Astrocyte (in vitro differentiated cells and primary cell): ENCODE results near the gene RASGRP1. TPM values are rescaled to one million over a fixed set of nuclear protein-coding genes. Genes with fewer than 3 reads are reported as not detected.

Experiments
- DNase-seq: peaks from one replicate; pipeline ENCODE4 v3.0.0-alpha.2; 2010; ENCODE audit warnings: low read depth
- FAIRE-seq: peaks from 2 replicates; lab custom pipeline; 2011; peaks lifted over from hg19 to GRCh38; lab: Jason Lieb, UNC
- H2AFZ ChIP-seq: 2 replicates; pipeline ENCODE4 v1.6.0; 2012; ENCODE audit warnings: low read depth, low read length, inconsistent platforms
- H3K27ac ChIP-seq: 2 replicates; pipeline ENCODE4 v1.5.1; 2011; ENCODE audit warnings: low read depth, low read length, inconsistent platforms
- H3K27me3 ChIP-seq: 2 replicates; pipeline ENCODE4 v1.6.0; 2011; ENCODE audit warnings: low read length, inconsistent platforms; ENCODE audit not compliant: insufficient read depth
- H3K36me3 ChIP-seq: 2 replicates; pipeline ENCODE4 v1.5.1; 2011; ENCODE audit warnings: low read length, inconsistent platforms; ENCODE audit not compliant: insufficient read depth
- H3K4me1 ChIP-seq: 2 replicates; pipeline ENCODE4 v1.5.1; 2011; ENCODE audit warnings: low read length, inconsistent platforms; ENCODE audit not compliant: insufficient read depth
- H3K4me2 ChIP-seq: 2 replicates; pipeline ENCODE4 v1.6.0; 2012; ENCODE audit warnings: low read length, inconsistent platforms
- H3K4me3 ChIP-seq: 2 replicates; pipeline ENCODE4 v1.5.1; 2011; ENCODE audit warnings: low read depth, mild to moderate bottlenecking, low read length, inconsistent platforms; ENCODE audit not compliant: insufficient read depth
- H3K79me2 ChIP-seq: 2 replicates; pipeline ENCODE4 v1.6.0; 2012; ENCODE audit warnings: mild to moderate bottlenecking, low read length, inconsistent platforms; ENCODE audit not compliant: insufficient read depth
- H3K9ac ChIP-seq: 2 replicates; pipeline ENCODE4 v1.6.0; 2012; ENCODE audit warnings: mild to moderate bottlenecking, low read length, inconsistent platforms
- H3K9me3 ChIP-seq: 2 replicates; pipeline ENCODE4 v1.5.1; 2012; ENCODE audit warnings: low read depth, mild to moderate bottlenecking, low read length, inconsistent platforms; ENCODE audit not compliant: insufficient read depth
- H4K20me1 ChIP-seq: 2 replicates; pipeline ENCODE4 v1.6.0; 2012; ENCODE audit warnings: low read length, inconsistent platforms; ENCODE audit not compliant: insufficient read depth
- H3K27ac Mint-ChIP-seq: one replicate; pipeline ENCODE4 v1.8.0; 2021; ENCODE audit warnings: mild to moderate bottlenecking, mixed read lengths; ENCODE audit not compliant: unreplicated experiment
- H3K27me3 Mint-ChIP-seq: one replicate; pipeline ENCODE4 v1.8.0; 2021; ENCODE audit warnings: low read depth, mixed read lengths; ENCODE audit not compliant: unreplicated experiment
- H3K36me3 Mint-ChIP-seq: one replicate; pipeline ENCODE4 v1.8.0; 2021; ENCODE audit warnings: low read depth, mixed read lengths; ENCODE audit not compliant: unreplicated experiment
- H3K4me1 Mint-ChIP-seq: one replicate; pipeline ENCODE4 v1.8.0; 2021; ENCODE audit warnings: low read depth, mixed read lengths; ENCODE audit not compliant: unreplicated experiment
- H3K4me3 Mint-ChIP-seq: one replicate; pipeline ENCODE4 v1.8.0; 2021; ENCODE audit warnings: mild to moderate bottlenecking, moderate library complexity, mixed read lengths; ENCODE audit not compliant: unreplicated experiment
- H3K9me3 Mint-ChIP-seq: one replicate; pipeline ENCODE4 v1.8.0; 2021; ENCODE audit warnings: mild to moderate bottlenecking, mixed read lengths; ENCODE audit not compliant: unreplicated experiment
- CTCF ChIP-seq: IDR thresholded peaks from 2 replicates; pipeline ENCODE4 v1.5.1; 2011; ENCODE audit warnings: low read depth, mild to moderate bottlenecking, inconsistent platforms, low read length, moderate library complexity; ENCODE audit not compliant: insufficient read depth
- EZH2 ChIP-seq: IDR thresholded peaks from 2 replicates; pipeline ENCODE4 v1.6.1; 2012; ENCODE audit warnings: mild to moderate bottlenecking, low read length, inconsistent platforms; ENCODE audit not compliant: insufficient read depth
- total RNA-seq: library from RNA; stranded (reverse); gene quantifications from 2 replicates; pipeline ENCODE4 v1.2.1, GENCODE V29; 2021

Gene RASGRP1
- total RNA-seq, 1 donor from 2014 or later = 1.4 TPM

DNA sequence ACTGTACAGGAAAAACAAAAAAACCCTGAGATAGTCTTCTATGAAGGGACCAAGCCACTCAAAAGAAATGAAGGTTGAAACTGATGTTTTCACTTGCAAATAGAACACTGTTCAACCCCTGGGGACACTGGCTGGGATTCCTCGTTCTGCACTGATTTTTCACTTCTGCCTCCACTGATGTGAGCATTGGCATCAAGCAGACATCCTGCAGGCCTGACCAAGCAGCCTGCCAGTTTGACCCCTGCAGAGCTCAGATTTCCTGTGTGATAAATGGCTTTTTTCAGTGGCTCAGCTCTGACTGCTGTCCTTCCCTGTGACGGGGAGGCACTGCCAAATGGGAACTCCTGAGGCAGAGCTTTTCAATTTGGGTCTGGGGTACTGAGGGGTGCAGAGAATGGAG, 50.0 kb downstream of the RASGRP1 start:
- H3K4me2 ChIP-seq = no peak overlapping the region
- no peaks in the 10 kb centered on the region for H3K9me3 ChIP-seq
- H3K4me1 Mint-ChIP-seq = peaks cover 15% of the 10 kb centered on the region
- no peak for DNase-seq
- TF ChIP-seq CTCF (no peak), EZH2 (no peak)
- H3K9me3 Mint-ChIP-seq = no peaks in the 10 kb centered on the region
- no peak overlapping the region for H3K27ac Mint-ChIP-seq
- no peaks in the 10 kb centered on the region for H3K36me3 Mint-ChIP-seq
- H3K9ac ChIP-seq = no peak overlapping the region
- H3K27me3 ChIP-seq = peaks cover 3% of the 10 kb centered on the region
- peaks cover 2% of the 10 kb centered on the region for H3K27me3 Mint-ChIP-seq
- H4K20me1 ChIP-seq = no peaks in the 10 kb centered on the region
- no peak for FAIRE-seq
- no peak overlapping the region for H3K4me3 ChIP-seq
- H2AFZ ChIP-seq = no peak overlapping the region
- H3K4me3 Mint-ChIP-seq = no peak overlapping the region
- no peaks in the 10 kb centered on the region for H3K79me2 ChIP-seq
- no peak overlapping the region for H3K27ac ChIP-seq
- H3K4me1 ChIP-seq = no peaks in the 10 kb centered on the region
- no peaks in the 10 kb centered on the region for H3K36me3 ChIP-seq

DNA sequence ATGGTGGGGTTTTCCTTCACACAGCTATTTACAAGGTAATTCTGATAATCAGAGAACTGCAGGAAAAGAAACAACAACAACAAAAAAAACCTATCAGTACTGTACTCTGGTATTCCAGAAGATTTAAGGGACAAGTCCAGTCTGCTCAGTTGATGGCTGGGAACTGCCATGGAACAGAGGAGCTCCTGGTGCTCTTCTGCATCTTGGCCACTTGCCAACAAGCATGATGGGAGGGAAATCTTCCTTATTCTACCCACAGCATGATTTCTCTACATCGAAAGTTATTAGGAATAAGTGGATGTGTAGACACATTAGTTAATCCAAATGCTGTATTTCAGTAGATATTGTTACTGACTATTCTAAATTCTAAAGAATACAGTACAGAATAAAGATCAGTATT, 51.7 kb downstream of the RASGRP1 start:
- no peak overlapping the region for H3K4me3 Mint-ChIP-seq
- Histone ChIP-seq H2AFZ (no peak overlapping the region), H3K9ac (no peak overlapping the region), H3K4me1 (no peaks in the 10 kb centered on the region), H3K27me3 (peaks cover 3% of the 10 kb centered on the region), H3K9me3 (no peaks in the 10 kb centered on the region), H3K4me3 (no peak overlapping the region), H3K79me2 (no peaks in the 10 kb centered on the region), H4K20me1 (no peaks in the 10 kb centered on the region), H3K4me2 (no peak overlapping the region), H3K27ac (no peak overlapping the region), H3K36me3 (no peaks in the 10 kb centered on the region)
- H3K27me3 Mint-ChIP-seq = peaks cover 2% of the 10 kb centered on the region
- H3K4me1 Mint-ChIP-seq = peaks cover 12% of the 10 kb centered on the region
- no peaks in the 10 kb centered on the region for H3K36me3 Mint-ChIP-seq
- TF ChIP-seq CTCF = no peak
- H3K9me3 Mint-ChIP-seq = no peaks in the 10 kb centered on the region
- DNase-seq (no peak), FAIRE-seq (no peak)
- H3K27ac Mint-ChIP-seq = no peak overlapping the region

DNA sequence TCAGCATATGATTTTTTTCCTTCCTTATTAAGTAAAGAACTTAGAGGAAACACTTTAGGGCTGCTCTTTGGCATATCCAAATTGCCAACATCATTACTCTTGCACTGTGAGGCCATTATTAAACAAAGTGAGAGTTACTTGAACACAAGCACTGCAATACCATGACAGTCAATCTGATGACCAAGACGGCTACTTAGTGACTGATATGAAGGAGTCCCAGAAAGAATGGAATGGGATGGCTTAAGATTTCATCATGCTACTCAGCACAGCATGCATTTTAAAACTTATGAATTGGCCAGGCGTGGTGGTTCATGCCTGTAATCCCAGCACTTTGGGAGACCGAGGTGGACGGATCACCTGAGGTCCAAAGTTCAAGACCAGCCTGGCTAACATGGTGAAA, 55.5 kb downstream of the RASGRP1 start:
- Histone ChIP-seq H3K79me2 (no peaks in the 10 kb centered on the region), H4K20me1 (no peaks in the 10 kb centered on the region), H3K4me1 (no peaks in the 10 kb centered on the region), H3K36me3 (no peaks in the 10 kb centered on the region), H3K4me2 (no peak overlapping the region), H3K27ac (no peak overlapping the region), H2AFZ (no peak overlapping the region), H3K4me3 (no peak overlapping the region), H3K27me3 (peaks cover 3% of the 10 kb centered on the region), H3K9ac (no peak overlapping the region), H3K9me3 (no peaks in the 10 kb centered on the region)
- Mint-ChIP-seq H3K9me3 (no peaks in the 10 kb centered on the region), H3K27me3 (peaks cover 2% of the 10 kb centered on the region), H3K27ac (no peak overlapping the region), H3K4me3 (no peak overlapping the region), H3K36me3 (no peaks in the 10 kb centered on the region), H3K4me1 (peaks cover 3% of the 10 kb centered on the region)
- FAIRE-seq (no peak), DNase-seq (no peak)
- TF ChIP-seq CTCF = no peak
- no peak for TF ChIP-seq EZH2
